SK-MEL-5 (cell line): ENCODE data around the gene JARID2. TPM values are rescaled to one million over a fixed set of nuclear protein-coding genes. Genes with fewer than 3 reads are reported as not detected.

Experiments
- DNase-seq: peaks from one replicate; pipeline ENCODE4 v3.0.0-alpha.2; 2016; ENCODE audit warnings: low read depth, low spot score
- in situ Hi-C: cut with HindIII; loops from 2 replicates; pipeline ENCODE4 v1.10.0; 2016; ENCODE audit warnings: low sequenced_read_pairs, high pct_unique_total_duplicates, low pct_unique_long_range_greater_than_20kb
- total RNA-seq: library from RNA; depleted of rRNA; stranded (reverse); fragments of >200 nt; shearing (Covaris generic); gene quantifications from 2 replicates; pipeline ENCODE4 v1.2.3, GENCODE V29; 2014

The JARID2 gene
- total RNA-seq, 1 experiment from 2014 or later: 35.5 TPM

DNA sequence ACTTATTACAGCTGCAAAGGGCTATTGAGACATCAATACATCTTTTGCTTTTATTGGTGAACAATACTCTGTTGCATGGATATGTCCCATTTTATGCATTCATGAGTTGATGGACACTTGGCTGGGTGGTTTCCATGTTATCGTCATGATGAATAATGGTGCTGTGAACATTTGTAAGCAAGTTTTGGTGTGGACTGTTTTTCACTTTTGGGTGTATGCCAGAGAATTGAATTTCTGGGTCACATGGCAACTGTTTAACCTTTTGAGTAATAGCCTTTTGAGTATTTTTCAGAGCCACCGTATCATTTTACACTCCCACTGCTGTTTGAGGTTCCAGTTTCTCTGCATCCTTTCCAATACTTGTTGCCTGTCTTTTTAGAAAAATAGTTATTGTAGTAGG, 107.0 kb downstream of the JARID2 start:
- in situ Hi-C loops: no loop called here
- peak; percentile 52 for DNase-seq

DNA sequence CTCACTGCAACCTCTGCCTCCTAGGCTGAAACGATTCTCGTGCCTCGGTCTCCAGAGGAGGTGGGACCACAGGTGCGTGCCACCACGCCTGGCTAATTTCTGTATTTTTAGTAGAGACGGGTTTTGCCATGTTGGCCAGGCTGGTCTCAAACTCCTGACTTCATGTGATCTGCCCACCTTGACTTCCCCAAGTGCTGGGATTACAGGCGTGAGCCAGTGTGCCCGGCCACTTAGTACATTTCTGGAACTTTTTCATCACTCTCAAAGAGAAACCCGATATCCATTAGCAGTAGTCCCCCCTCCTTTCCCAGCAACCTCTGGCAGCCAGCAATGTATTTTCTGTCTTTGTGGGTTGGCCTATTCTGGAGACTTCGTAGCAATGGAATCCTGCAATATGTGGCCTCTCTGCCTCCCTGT, 109.8 kb downstream of the JARID2 start:
- no peak for DNase-seq
- in situ Hi-C loops: no loop called here

DNA sequence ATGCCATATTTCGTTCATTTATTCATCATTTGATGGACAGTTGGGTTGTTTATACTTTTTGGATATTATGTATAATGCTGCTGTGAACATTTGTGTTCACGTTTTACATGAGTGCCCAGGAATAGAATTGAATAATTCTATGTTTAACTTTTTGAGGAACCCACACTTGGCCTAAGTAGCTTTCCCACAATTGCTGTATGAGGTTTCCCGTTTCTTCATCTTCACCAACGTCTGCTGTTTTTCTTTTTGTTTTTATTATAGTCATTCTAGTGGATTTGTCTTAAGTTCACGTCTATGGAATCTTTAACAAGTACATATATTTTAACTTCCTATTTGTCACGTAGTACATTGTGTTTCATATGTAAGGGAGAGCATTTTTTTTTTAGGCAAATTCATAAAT, 110.3 kb downstream of the JARID2 start:
- in situ Hi-C loops: no loop called here

DNA sequence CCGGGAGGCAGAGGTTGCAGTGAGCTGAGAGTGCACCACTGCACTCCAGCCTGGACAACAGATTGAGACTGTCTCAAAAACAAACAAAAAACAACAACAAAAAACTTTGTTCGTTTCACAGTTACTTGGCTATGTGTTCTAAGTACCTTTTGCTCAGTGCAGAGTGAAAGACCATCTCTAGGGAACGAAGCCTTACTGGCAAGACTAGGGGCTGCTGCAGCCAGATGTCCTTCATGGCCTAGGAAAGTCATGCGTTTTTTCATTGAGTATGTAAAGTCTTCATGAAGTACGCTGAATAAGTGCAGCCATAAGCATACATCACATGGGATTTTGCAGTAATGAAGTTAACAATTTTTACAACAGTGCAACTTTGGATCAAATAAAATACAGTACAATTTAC, 111.1 kb downstream of the JARID2 start:
- in situ Hi-C loops: no loop called here
- no peak for DNase-seq

More for the DNA sequence above, 110.3 kb downstream of the JARID2 start:
- no peak for DNase-seq

DNA sequence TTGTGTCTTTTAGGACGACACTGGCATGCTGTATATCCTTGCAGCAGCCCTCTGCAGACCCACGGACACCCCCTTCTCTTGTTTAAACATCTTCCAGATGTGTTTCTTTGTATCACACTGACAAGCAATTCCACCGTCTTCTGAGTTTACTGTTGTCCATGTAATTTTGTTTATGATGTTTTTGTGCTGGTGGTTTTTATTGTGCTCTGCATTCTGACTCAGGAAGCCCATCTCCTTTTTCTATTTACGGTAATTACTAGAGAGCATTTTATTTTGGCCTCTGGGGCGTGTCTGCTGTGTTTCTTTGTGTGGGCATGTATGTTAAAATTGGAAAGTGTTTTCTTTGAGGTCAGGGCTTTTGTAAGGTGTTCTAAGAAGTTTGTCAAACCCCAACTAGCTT, 111.9 kb downstream of the JARID2 start:
- DNase-seq: no peak
- in situ Hi-C loops: no loop called here

DNA sequence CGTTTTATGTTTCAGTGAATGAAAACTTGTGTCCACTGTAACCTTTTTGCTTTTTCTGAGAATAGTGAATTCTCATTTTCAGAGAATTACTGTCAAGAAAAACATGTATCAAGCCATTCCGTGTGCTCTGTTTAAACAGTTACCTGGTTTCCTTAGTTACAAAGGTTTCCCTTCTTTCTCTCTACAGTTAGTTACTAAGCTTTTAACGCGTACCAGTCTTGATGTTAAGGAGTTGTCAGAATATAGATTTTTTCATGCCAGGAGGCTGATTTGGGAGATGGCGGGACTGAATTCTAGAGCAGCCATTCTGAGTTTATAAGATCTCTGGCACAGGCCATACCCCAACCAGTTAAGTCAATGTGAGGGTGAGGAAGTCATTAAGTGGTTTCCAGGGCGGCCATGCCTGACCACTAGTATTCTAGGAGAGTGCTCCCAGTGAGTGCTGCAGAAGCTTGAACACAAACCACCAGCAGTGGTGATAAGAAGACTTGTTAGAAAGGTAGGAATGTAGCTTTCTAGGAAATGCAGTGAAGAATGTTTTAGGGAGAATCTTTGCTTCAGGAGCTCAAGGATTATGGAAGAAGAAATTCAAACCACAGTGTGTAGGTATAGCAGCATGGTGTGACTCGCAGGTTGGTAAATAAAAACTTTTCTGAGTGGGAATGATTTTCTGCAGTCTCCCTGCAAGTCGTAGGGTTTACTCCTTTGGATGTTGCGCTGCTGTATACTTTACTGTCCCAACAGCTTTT, 112.9 kb downstream of the JARID2 start:
- in situ Hi-C loops: no loop called here
- no peak for DNase-seq

DNA sequence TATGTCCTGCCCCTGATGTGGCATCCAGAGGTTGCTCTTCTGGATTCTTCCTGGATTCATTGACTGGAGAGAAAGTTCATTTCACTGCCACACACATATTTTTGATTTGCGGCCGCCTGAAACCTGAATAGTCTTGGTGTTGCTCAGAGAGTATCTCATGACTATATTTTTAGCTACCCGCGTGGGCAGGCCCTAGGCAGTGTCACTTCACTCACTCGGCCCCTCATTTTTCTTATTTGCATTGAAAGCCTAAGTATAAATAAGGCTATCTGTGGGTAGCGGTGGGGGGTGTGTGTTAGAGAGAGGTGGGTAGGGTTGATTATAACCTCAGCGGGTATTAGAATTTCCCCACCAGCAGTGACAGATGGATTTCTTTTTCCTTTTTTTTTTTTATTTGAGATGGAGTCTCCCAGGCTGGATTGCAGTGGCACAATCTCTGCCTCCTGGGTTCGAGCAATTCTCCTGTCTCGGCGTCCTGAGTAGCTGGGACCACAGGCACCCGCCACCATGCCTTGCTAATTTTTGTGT, 113.5 kb downstream of the JARID2 start:
- in situ Hi-C loops: no loop called here
- DNase-seq: no peak

DNA sequence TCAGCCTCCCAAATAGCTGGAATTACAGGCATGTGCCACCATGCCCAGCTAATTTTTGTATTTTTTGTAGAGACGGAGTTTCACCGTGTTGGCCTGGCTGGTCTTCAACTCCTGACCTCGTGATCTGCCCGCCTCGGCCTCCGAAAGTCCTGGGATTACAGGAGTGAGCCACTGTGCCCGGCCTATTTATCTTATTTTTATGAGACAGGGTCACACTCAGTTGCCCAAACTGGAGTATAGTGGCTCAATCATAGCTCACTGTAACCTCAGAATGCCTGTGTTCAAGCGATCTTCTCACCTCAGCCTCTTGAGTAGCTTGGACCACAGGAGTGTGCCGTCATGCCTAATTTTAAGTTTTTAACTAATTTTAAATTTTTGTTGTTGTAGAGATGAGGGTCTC, 114.4 kb downstream of the JARID2 start:
- in situ Hi-C loops: no loop called here

DNA sequence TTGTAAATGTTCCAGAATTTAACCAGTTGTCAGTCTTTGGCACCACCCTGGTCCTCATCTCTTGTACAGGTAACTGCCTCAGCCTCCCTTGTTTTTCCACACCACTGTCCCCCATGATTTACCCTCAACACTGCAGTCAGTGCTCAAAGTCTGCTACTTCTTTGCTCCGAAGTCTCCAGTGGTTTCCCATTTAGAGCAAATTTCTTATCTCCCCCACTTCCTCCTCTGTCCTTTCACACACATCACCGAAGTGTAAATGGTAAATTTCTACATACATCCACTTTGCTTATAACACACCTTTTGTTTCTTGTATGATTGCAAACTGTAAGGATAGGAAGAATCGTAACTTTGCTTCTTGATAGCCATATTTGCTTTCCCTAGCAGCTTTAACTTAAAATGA, 115.3 kb downstream of the JARID2 start:
- no peak for DNase-seq
- in situ Hi-C loops: no loop called here

More for the DNA sequence above, 114.4 kb downstream of the JARID2 start:
- DNase-seq: no peak

DNA sequence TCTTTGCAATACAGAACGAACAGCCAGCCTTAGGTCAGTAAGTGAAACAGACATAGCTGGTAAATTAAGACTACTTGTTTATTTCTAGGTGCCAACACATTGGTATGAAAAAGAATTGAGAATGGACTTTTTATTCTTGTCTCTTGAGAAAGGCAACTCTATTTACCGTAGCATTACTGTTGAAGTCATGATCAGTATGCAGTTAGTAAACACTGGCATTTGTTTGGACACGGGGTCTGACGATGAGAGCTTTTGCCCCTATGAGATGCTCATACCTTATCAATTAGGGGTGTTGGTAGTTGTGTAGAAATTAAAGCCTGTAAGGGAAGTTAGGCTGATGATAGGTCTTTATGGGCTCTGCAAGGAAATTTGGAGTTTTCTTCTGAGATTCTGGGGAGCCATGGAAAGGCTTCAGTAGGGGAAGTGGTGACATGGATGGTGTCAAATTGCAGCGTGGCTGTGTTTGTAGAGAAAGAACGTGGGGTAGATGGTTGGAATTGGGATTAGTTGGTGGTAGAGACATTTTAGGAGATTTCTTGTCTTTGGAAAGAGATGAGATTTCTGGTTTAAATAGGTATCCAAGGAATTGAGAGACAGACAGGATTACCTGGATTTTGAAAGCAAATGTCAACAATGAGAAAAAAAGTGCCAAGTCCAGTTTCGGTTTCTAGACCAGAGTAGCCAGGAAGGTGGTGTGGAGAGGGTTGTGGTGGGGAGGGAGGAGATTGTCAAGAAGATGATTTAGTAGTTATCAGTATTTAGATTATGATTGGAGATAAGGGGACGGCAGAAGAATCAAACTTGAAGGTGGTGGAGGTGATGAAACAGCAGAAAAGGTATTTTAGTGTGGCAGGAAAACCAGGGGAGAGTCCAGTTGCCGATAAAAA, 116.6 kb downstream of the JARID2 start:
- in situ Hi-C loops: no loop called here
- DNase-seq: no peak

DNA sequence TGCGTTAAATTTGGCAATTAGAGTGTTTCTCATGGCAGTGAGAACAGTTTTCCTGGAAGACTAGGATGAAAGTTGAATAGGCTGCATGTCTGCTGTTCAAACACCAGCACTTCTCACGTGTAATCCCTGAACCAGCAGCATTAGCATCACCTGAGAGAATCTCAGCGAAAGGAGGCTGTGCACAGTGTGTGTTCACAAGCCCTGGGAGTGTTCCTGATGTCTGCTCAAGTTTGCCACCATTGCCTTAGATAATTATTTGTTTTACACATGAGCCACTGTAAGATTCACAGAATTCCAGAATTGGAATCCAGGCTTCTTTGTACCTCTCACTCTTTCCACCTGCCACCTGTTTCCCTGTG, 117.3 kb downstream of the JARID2 start:
- no peak for DNase-seq
- in situ Hi-C loops: no loop called here

DNA sequence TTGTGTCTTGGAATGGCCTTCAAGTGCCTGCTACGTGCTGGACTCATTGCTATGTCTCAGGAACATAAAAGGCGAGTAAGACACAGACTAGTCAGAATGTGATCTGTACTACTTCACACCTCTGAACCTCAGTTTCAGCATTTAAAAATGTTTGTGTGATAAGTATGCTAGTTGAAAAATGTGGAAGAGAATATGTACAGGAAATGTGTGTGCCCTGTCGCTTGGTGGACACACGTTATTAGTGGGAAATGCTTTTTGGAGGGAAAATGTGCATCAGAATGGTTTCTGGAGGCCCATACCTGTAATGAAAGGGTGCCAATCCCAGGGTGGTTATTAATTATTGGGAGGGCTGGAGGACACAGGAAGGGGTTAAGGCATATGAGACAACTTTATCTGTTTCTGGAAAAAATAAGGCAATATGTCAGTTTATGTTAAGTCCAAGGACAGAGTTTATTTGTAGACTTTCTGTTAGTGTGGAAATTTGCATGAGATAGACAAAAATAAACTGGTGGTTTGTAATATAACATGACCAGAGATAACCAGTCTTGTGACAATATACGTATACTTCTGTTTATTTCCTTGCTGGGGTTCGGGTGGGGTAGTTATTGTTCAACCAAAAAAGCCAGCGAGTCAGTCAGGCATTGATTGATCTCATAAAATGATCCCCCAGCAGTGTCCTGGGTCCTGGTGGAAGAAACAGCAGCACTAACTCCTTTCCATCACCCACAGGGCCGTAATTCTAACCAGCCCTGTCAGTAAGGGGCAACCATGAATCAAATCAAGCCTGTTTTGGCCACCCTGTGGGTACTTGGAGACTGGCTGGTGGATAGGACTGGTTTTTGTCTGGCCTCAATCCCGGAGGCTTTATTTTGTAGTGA, 117.9 kb downstream of the JARID2 start:
- DNase-seq: peak; percentile 47
- in situ Hi-C loops: no loop called here

DNA sequence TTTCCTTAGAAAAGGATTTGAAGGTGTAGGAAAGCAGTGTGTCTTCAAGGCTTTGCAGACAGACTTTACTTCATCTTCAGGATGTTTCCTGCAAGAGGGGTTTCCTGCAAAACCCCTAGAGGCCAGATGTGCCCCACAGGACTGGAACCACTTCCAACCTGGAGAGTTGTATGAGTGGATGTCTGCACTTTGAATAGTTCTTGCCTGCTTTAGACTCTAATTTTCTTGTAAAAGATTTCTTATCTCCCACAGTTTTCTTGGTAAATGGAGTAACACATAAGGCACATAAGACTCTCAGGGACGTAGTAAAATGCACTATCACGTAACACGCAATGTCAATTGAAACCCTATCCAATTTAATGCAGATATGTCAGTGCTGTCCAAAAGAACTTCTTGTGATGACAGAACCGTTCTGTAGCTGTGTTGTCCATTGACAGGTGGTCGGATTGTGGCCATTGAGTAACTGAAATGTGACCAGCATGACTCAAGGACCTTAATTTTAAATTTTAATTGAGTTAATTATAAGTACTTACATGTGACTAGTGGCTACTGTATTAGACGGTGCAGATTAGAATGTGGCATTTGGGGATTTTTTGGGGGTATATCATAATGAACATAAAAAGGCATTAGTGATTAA, 118.7 kb downstream of the JARID2 start:
- in situ Hi-C loops: no loop called here

DNA sequence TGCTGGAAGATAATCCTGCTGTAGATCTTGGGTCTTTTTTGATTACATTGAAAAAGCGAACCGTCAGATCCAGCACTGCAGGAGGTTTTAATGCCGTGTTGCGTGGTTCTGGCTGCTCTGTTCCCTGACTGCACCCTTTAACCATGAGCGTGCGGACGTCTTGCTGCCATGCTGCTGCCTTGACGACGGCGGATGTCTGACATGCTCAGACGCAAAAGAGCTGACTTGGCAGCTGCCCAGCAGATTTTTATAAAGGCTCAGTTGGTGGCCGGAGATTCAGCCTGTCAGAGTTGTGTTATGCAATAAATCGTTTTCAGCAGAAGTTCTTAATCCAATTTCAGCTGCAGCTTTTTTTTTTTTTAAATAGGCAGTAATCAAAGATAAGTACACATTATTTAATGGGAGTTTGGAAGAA, 119.4 kb downstream of the JARID2 start:
- in situ Hi-C loops: no loop called here
- DNase-seq: peak; percentile 95

More for the DNA sequence above, 118.7 kb downstream of the JARID2 start:
- no peak for DNase-seq

DNA sequence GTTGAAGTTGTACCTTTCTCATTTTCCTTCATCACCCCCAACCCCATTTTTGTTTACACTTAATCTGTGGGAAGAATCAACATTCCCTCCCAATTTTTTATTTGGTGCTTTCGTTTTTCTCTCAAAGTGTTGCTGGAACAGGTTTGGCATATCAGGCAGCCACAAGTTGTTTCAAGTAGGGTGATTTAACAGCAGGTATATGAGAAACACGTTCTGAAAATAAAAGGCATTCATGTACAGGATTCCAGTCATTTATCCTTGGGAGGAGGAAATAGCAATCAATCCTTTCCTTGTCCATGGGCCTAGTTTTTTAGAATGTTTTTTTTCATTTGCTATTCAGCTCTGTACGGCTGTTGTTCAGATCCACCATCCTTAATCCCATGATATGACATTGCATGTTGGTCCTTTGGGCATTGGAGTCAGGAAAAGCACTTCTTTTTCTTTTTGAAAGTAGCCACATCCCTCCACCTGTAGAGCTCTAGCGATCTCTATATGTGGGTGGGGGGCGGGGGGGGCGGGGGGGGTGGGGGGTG, 120.2 kb downstream of the JARID2 start:
- DNase-seq: peak; percentile 79
- in situ Hi-C loops: no loop called here

DNA sequence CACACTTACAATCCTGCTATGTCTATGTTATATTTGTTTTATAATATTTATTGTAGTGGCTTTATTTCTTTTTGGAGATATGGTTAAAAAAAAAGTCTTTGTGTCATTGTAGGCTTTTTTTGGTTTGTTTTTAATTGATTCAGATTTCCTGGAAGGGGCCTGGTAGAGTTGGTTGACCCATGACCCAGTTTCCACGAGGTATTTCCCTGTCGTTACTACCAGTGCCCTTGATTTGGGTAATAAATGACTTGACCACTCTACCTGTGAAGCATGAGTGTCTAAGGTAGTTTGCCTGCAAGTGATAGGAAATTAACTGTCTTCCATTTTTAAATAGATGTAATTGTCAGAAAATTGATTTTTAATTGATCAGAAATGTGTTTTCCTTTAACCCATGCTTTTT, 121.0 kb downstream of the JARID2 start:
- in situ Hi-C loops: no loop called here
- no peak for DNase-seq

DNA sequence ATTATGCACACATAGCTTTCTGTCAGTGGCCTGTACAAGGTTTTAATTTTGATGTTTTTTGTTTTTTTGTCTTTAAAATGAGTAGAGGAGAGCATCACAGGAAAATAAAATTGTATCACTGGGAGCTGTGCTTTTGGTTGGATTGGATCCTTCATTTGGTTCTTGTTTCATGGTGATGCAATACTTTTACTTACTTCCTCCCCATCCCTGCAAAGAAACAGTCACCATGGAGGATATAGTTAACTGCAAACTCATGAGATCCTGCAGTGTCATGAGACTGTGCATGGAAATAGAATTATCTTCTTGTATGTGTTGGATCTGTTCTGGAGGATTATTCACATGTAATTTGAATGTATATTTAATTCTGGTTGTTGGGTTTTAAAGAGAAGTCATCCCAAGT, 122.3 kb downstream of the JARID2 start:
- in situ Hi-C loops: no loop called here
- DNase-seq: no peak
